LHCN-M2 (cell line): ENCODE measurements around the gene FRMD5. TPM values are rescaled to one million over a fixed set of nuclear protein-coding genes. Genes with fewer than 3 reads are reported as not detected.
A peak's percentile ranks its signal among the peaks of the same experiment; 100 is the strongest.

ENCODE experiments used
- DNase-seq: peaks from one replicate; pipeline ENCODE4 v3.0.0-alpha.2; 2012; ENCODE audit warnings: low read depth
- total RNA-seq: library from RNA; depleted of rRNA; stranded (reverse); fragments of >200 nt; gene quantifications from 2 replicates; pipeline ENCODE4 v1.2.3, GENCODE V29; 2014

FRMD5 gene
- total RNA-seq, 1 experiment from 2014 or later = 3.2 TPM

- no peak for DNase-seq
Measured at GRCh38 chr15:44160796-44161195, 34.3 kb downstream of the FRMD5 start.

DNA sequence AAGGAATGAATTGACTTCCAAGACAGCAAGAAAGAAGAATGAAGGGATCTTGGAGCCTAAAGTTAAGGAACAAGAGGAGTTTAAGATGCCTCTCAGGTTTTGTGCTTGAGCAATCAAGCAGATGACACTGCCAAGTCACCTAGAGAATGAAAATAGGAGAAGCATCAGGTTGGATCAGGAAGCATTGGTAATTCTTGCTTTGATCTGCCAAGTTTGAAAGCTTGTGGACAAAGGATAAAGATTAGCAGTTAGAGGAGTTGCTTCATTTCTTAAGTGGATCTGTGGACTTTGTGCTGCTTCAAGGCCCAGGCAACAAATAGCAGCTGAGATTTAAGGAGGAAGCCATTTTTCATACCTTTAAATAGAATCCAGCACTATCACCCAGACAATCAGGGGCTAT is 35.6 kb downstream of the FRMD5 start:
- no peak for DNase-seq

GRCh38 chr15:44158111-44158510 is 37.0 kb downstream of the FRMD5 start:
- no peak for DNase-seq

GRCh38 chr15:44157679-44158078 is 37.4 kb downstream of the FRMD5 start:
- DNase-seq = peak; percentile 97

GRCh38 chr15:44153352-44153751 is 41.7 kb downstream of the FRMD5 start:
- DNase-seq = no peak

GRCh38 chr15:44149224-44149623 is 45.8 kb downstream of the FRMD5 start:
- DNase-seq = no peak

DNA sequence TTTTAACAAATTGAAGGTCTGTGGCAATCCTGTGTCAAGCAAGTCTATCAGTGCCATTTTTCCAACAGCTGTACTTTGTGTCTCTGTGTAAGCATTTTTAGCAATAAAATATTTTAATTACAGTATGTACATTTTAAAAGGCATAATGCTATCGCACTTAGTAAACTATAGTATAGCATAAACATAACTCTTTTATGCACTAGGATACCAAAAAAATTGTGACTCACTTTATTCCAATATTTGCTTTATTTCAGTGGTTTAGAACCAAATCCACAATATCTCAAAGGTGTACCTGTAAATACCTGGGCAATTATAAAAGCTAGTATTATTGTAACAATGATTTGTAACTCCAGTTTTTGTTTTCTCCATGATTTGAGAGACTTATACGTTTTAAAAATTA is 46.5 kb downstream of the FRMD5 start:
- DNase-seq = no peak

- peak; percentile 74 for DNase-seq
Measured at GRCh38 chr15:44147636-44148035, 47.4 kb downstream of the FRMD5 start.

GRCh38 chr15:44145495-44145894 is 49.6 kb downstream of the FRMD5 start:
- DNase-seq = no peak

DNA sequence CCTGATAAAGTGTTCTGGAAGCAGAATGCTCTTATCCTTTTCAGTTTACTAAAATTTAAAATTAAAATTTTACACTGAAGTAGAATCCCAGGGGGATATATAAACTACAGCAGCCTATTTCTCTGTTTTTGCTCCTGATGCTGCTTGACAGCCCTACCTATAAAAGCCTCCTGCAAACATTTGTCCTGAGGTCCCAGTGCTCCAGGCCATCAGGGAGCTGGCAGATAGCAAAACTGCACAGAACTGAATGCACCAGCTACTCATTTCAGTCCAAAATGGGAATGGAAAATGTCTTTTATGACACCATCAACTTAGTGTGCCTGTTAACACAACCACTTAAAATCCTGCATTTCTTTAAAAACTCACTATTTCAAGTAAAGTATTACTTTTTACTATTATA is 50.1 kb downstream of the FRMD5 start:
- DNase-seq = no peak

GRCh38 chr15:44144184-44144583 is 50.9 kb downstream of the FRMD5 start:
- DNase-seq = no peak

GRCh38 chr15:44137750-44138149 is 57.3 kb downstream of the FRMD5 start:
- DNase-seq = no peak

- DNase-seq = no peak
Measured at GRCh38 chr15:44136991-44137477, 58.0 kb downstream of the FRMD5 start.

GRCh38 chr15:44132057-44132456 is 63.0 kb downstream of the FRMD5 start:
- DNase-seq = no peak

DNA sequence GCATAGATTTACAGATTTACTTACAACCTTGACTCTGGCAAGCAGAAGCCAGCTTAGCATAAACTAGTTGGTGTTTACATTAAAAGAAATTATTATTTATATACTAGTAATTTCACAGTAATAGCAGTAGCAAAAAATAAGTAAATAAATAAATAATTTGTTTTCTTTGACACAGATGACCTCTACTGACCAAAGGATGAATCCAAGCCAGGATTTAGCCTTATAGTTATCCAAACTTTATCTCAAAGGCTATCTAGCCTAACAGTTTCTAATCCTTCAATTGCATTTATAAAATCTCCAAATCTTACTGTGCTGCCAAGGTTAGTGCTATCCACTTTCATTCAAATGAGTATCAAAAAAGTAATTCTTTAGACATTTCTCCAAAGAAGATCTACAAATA is 64.3 kb downstream of the FRMD5 start:
- DNase-seq = peak; percentile 17

DNA sequence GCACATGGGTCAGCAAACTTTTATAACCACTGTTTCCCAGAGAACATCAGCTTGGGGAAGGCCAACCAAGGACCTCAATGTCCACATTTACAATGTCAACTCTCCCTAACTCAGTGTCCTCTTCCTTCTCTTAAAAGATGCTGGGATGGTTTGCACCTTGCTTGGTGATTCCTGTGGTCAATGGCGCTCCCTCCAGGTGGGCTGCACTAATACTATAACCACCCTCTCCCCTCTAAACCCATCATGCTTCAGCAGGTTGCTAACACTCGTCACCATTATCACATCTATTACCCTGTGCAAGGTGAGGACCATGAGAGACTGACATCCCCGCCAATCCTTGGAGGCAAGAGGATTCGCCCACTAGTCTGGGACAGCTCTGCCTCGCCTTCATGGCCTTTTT is 65.2 kb downstream of the FRMD5 start:
- DNase-seq = no peak

DNA sequence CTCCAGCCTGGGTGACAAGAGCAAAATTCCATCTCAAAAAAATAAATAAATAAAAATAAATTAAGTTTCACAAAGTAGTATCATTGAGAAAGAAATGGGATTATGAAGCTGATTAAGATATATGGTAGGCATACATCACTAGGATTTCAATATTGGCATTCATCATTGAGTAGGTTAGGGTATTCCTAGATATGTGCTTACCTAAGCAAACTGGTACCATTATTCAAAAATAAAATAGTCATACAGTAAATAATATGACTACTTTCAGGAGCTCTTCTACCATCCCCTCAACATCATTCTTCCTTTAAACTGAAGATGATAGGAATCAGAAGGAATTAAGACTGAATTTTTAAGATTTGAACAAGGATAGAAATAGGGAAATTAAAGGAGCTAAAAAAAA is 66.6 kb downstream of the FRMD5 start:
- DNase-seq = no peak

DNA sequence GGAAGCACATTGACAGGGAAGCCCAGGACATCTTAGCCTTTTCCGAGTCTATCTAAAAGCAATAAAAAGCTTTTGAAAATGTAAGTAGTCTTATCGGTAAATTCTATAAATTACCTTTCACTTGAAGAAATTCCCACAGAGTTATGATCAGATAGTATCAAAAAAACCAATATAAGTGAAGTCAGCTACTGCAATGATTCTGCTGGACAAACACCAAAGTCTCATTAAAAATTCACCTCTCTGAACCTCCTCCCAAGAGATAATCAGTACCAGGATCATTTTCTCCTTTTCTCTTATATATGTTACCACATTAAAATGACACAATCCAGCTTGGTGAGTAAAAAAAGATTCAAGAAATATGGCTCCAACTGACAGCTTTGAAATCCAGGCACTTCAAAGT is 69.2 kb downstream of the FRMD5 start:
- no peak for DNase-seq

GRCh38 chr15:44102675-44103254 is 92.3 kb downstream of the FRMD5 start:
- DNase-seq = peak; percentile 99

- DNase-seq = peak; percentile 60
Measured at GRCh38 chr15:44101944-44102343, 93.1 kb downstream of the FRMD5 start.

GRCh38 chr15:44101286-44101685 is 93.8 kb downstream of the FRMD5 start:
- peak; percentile 32 for DNase-seq

- DNase-seq = no peak
Measured at GRCh38 chr15:44099671-44100070, 95.4 kb downstream of the FRMD5 start.

DNA sequence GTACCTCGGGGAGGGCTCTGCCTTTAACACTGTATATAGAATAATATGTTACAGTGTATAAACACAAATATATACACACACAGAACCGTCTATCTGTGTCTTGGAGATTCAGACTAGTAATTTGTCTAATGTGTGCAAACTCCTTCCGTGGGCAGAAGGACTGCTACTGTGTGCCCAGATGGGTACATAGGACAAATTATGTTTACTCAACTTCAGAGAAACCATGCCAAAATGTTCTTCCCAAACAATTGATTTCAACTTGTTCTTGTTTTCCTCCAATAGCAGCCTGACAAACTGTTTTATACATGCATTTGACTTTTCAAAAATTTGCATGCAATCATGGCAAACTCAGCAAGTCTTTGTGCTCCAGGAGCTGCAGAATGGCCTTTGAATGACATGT is 97.5 kb downstream of the FRMD5 start:
- DNase-seq = no peak

DNA sequence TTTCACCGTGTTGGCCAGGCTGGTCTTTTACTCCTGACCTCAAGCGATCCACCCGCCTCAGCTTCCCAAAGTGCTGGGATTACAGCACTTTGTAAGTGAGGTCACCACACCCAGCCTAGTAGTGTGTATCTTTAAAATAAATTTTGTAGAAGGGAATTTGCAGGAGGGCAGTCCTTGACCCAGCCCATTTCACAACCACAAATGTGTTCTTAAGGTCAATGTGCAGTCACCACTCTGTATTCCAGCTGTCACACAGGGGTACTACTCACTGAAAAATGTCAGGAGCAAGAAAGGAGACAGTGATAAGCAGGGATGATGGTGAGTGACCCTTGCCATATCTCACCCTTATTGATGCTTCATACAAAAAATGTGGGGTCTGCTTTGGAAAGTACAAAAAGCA is 98.5 kb downstream of the FRMD5 start:
- DNase-seq = peak; percentile 67
